ENCODE data around the gene PLCH1. TPM values are rescaled to one million over a fixed set of nuclear protein-coding genes. Genes with fewer than 3 reads are reported as not detected.

PLCH1 gene
- total and polyA plus RNA-seq, 2 of the 13 experiments (the other 11 are each of a cell fraction or from before 2014, with no cell fraction given) = 2.0 to 3.0 TPM

DNA sequence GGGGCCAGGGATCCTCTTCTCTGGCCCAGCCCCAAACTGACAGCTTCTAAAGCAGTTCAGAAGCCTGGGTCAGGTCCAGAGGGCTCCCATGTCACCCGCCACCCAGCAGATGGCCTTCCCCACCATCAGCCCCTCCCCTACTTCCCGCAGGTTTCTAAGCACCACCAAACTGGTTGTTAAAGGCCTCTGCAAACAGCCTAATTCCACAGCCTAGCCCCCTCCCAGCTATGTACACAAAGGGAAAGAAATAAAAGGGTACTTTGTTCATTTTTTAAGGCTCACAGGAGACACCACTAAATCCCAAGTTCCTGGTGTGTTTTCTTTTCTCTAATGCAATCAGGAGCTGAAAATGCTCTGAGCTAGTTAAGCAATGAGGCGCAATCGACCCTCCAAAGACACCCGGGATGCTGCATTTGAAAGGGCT is 30.6 kb downstream of the PLCH1 start (continued):
- TF ChIP-seq, protein P1, sequence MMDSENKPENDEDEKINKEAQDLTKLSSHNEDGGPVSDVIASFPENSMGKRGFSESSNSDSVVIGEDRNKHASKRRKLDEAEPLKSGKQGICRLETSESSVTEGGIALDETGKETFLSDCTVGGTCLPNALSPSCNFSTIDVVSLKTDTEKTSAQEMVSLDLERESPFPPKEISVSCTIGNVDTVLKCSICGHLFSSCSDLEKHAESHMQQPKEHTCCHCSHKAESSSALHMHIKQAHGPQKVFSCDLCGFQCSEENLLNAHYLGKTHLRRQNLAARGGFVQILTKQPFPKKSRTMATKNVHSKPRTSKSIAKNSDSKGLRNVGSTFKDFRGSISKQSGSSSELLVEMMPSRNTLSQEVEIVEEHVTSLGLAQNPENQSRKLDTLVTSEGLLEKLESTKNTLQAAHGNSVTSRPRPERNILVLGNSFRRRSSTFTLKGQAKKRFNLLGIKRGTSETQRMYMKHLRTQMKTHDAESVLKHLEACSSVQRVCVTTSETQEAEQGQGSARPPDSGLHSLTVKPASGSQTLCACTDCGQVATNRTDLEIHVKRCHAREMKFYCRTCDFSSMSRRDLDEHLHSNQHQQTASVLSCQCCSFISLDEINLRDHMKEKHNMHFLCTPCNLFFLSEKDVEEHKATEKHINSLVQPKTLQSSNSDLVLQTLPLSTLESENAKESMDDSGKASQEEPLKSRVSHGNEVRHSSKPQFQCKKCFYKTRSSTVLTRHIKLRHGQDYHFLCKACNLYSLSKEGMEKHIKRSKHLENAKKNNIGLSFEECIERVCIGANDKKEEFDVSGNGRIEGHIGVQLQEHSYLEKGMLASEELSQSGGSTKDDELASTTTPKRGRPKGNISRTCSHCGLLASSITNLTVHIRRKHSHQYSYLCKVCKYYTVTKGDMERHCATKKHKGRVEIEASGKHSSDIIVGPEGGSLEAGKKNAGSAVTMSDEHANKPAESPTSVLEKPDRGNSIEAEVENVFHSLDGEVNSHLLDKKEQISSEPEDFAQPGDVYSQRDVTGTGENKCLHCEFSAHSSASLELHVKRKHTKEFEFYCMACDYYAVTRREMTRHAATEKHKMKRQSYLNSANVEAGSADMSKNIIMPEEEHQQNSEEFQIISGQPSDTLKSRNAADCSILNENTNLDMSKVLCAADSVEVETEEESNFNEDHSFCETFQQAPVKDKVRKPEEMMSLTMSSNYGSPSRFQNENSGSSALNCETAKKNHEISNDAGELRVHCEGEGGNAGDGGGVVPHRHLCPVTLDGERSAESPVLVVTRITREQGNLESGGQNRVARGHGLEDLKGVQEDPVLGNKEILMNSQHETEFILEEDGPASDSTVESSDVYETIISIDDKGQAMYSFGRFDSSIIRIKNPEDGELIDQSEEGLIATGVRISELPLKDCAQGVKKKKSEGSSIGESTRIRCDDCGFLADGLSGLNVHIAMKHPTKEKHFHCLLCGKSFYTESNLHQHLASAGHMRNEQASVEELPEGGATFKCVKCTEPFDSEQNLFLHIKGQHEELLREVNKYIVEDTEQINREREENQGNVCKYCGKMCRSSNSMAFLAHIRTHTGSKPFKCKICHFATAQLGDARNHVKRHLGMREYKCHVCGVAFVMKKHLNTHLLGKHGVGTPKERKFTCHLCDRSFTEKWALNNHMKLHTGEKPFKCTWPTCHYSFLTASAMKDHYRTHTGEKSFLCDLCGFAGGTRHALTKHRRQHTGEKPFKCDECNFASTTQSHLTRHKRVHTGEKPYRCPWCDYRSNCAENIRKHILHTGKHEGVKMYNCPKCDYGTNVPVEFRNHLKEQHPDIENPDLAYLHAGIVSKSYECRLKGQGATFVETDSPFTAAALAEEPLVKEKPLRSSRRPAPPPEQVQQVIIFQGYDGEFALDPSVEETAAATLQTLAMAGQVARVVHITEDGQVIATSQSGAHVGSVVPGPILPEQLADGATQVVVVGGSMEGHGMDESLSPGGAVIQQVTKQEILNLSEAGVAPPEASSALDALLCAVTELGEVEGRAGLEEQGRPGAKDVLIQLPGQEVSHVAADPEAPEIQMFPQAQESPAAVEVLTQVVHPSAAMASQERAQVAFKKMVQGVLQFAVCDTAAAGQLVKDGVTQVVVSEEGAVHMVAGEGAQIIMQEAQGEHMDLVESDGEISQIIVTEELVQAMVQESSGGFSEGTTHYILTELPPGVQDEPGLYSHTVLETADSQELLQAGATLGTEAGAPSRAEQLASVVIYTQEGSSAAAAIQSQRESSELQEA (CRISPR knock-in tag; IDR thresholded peaks at IDR 0.05; ENCODE audit: not compliant biosample characterization) = no peak
- TF ChIP-seq HMG20A (CRISPR knock-in tag; IDR thresholded peaks at IDR 0.05; ENCODE audit: borderline replicate concordance) (0 out of 2 replicates have a peak, but pooled peaks have one; percentile 26), BCL6 (CRISPR knock-in tag; IDR thresholded peaks at IDR 0.05) (peak; percentile 52), RCOR2 (CRISPR knock-in tag; IDR thresholded peaks at IDR 0.05) (peak; percentile 75), NFATC3 (CRISPR knock-in tag; IDR thresholded peaks at IDR 0.05) (no peak), ZFP82 (CRISPR knock-in tag; IDR thresholded peaks at IDR 0.05; ENCODE audit: borderline replicate concordance) (no peak), SNAI1 (CRISPR knock-in tag; IDR thresholded peaks at IDR 0.05; ENCODE audit: borderline replicate concordance) (no peak), ARID2 (CRISPR knock-in tag; IDR thresholded peaks at IDR 0.05; ENCODE audit: borderline replicate concordance) (no peak), KAT8 (CRISPR knock-in tag; IDR thresholded peaks at IDR 0.05) (peak; percentile 49; the same call in 1 of the 2 replicates), ZNF629 (CRISPR knock-in tag; conservative IDR thresholded peaks at IDR 0.05) (no peak), GFI1 (CRISPR knock-in tag; IDR thresholded peaks at IDR 0.05; ENCODE audit: borderline replicate concordance) (peak; percentile 72; the same call in 1 of the 2 replicates), ELF1 (CRISPR knock-in tag; IDR thresholded peaks at IDR 0.05) (0 out of 2 replicates have a peak, but pooled peaks have one; percentile 36), AGO2 (optimal IDR thresholded peaks at IDR 0.05; ENCODE audit: low read depth, low read length) (no peak)
- TF ChIP-seq, protein P2, sequence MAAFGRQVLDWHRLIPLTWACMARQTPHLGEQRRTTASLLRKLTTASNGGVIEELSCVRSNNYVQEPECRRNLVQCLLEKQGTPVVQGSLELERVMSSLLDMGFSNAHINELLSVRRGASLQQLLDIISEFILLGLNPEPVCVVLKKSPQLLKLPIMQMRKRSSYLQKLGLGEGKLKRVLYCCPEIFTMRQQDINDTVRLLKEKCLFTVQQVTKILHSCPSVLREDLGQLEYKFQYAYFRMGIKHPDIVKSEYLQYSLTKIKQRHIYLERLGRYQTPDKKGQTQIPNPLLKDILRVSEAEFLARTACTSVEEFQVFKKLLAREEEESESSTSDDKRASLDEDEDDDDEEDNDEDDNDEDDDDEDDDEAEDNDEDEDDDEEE (CRISPR knock-in tag; IDR thresholded peaks at IDR 0.05) = no peak
- TF ChIP-seq, protein P3, sequence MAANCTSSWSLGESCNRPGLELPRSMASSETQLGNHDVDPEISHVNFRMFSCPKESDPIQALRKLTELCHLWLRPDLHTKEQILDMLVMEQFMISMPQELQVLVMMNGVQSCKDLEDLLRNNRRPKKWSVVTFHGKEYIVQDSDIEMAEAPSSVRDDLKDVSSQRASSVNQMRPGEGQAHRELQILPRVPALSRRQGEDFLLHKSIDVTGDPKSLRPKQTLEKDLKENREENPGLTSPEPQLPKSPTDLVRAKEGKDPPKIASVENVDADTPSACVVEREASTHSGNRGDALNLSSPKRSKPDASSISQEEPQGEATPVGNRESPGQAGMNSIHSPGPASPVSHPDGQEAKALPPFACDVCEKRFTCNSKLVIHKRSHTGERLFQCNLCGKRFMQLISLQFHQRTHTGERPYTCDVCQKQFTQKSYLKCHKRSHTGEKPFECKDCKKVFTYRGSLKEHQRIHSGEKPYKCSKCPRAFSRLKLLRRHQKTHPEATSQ (CRISPR knock-in tag; IDR thresholded peaks at IDR 0.05; ENCODE audit: borderline replicate concordance) = no peak
- TF ChIP-seq, protein P4, sequence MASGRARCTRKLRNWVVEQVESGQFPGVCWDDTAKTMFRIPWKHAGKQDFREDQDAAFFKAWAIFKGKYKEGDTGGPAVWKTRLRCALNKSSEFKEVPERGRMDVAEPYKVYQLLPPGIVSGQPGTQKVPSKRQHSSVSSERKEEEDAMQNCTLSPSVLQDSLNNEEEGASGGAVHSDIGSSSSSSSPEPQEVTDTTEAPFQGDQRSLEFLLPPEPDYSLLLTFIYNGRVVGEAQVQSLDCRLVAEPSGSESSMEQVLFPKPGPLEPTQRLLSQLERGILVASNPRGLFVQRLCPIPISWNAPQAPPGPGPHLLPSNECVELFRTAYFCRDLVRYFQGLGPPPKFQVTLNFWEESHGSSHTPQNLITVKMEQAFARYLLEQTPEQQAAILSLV (CRISPR knock-in tag; IDR thresholded peaks at IDR 0.05; ENCODE audit: borderline replicate concordance) = no peak

Measured in HepG2 (cell line).